ENCODE measurements around the gene LPAR2.
A peak's percentile ranks its signal among the peaks of the same experiment; 100 is the strongest.

The LPAR2 gene

DNA sequence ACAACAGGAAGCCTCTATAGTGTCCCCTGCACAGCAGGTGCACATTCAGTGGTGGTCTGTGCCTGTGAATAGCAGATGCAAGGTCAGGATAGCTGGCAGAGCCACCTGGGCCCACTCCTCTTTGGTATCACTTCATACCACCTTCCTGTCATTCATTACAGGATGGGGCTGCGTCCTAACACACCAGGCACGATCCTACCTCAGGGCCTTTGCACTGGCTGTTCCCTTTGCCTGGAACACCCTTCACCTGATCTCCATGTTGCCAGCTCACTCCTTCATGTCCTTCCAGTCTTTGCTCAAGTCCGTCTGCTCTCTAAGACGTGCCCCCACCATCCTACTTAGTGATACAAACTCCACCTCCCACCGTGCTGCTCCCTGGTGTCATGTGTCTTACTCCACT lies 4.6 kb upstream of the LPAR2 start:
- Histone ChIP-seq H3K4me1 (ENCODE audit: control insufficient read depth, insufficient read depth, low read length, poor library complexity, severe bottlenecking) (peaks cover 13% of the 10 kb centered on the region), H3K36me3 (ENCODE audit: control insufficient read depth, insufficient read depth, low read length) (peaks cover 54% of the 10 kb centered on the region), H3K4me3 (ENCODE audit: insufficient read depth, low read depth, low read length, poor library complexity, severe bottlenecking) (no peak overlapping the region), H3K27me3 (replicated peaks; ENCODE audit: control insufficient read depth, insufficient read depth, low read length, poor library complexity, severe bottlenecking) (no peaks in the 10 kb centered on the region), H3K27ac (ENCODE audit: insufficient read depth, low read length, poor library complexity, severe bottlenecking) (no peak overlapping the region), H3K9me3 (ENCODE audit: control insufficient read depth, low read length) (no peaks in the 10 kb centered on the region)
- no peak for DNase-seq

DNA sequence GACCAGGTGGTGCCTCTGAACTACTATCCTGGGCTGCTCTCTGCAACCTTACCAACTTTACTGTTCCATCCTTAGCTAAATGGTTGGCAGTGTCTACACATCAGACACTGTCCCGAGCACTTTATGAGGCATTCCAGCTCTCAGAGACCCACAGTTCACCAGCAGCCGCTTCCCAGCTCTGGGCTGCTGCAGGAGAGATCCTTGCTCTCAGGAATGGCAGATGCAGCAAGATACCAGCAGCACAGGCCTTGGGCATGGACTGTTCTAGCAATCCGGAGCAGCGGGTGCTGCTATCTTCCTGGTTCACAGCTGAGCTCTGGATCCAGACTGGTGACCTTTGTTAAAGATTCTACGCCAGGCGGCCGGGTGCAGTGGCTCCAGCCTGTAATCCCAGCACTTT lies 3.3 kb upstream of the LPAR2 start:
- Histone ChIP-seq H3K27ac (ENCODE audit: insufficient read depth, low read length, poor library complexity, severe bottlenecking) (no peak overlapping the region), H3K4me1 (ENCODE audit: control insufficient read depth, insufficient read depth, low read length, poor library complexity, severe bottlenecking) (peaks cover 26% of the 10 kb centered on the region), H3K9me3 (ENCODE audit: control insufficient read depth, low read length) (no peaks in the 10 kb centered on the region), H3K4me3 (ENCODE audit: insufficient read depth, low read depth, low read length, poor library complexity, severe bottlenecking) (no peak overlapping the region), H3K27me3 (replicated peaks; ENCODE audit: control insufficient read depth, insufficient read depth, low read length, poor library complexity, severe bottlenecking) (no peaks in the 10 kb centered on the region), H3K36me3 (ENCODE audit: control insufficient read depth, insufficient read depth, low read length) (peaks cover 42% of the 10 kb centered on the region)
- DNase-seq = no peak

DNA sequence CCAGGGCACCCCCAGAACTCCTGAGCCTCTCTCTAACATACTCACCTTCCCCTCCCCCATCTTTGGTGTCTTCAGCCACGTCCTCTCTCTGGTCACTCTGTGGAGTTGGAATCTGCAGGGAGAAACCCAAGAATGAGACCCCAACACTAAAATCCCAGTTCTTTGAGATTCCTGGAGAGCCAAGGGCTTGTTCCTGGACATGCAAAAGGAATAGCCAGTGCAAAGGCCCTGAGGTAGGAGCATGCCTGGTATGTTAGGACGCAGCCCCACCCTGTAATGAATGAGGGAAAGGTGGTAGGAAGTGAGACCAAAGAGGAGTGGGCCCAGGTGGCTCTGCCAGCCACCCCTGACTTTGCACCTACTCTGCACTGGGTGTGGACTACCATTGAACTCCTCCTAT lies 2.4 kb upstream of the LPAR2 start:
- DNase-seq = no peak
- Histone ChIP-seq H3K36me3 (ENCODE audit: control insufficient read depth, insufficient read depth, low read length) (peaks cover 38% of the 10 kb centered on the region), H3K4me1 (ENCODE audit: control insufficient read depth, insufficient read depth, low read length, poor library complexity, severe bottlenecking) (peaks cover 30% of the 10 kb centered on the region)

DNA sequence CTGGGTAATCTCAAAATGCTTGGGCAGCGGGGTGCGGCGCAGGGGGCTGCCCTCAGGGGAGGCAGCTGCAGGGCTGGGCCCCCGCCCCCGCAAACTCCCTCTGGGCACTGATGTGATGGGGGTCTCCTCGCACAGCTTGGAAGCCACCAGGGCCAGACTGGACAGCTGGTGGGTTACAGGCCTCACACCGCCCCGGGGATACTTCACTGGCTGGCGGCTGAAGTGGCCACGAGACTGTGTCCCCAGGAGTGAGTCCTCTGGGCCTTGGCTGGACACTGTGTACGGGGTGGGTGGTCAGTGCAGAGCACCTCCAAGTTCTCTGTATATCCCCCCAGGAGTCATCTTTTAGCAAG lies 2.0 kb upstream of the LPAR2 start:
- Histone ChIP-seq H3K9me3 (ENCODE audit: control insufficient read depth, low read length) (no peaks in the 10 kb centered on the region), H3K4me1 (ENCODE audit: control insufficient read depth, insufficient read depth, low read length, poor library complexity, severe bottlenecking) (peaks cover 26% of the 10 kb centered on the region), H3K4me3 (ENCODE audit: insufficient read depth, low read depth, low read length, poor library complexity, severe bottlenecking) (no peak overlapping the region), H3K27ac (ENCODE audit: insufficient read depth, low read length, poor library complexity, severe bottlenecking) (no peak overlapping the region), H3K36me3 (ENCODE audit: control insufficient read depth, insufficient read depth, low read length) (peaks cover 34% of the 10 kb centered on the region), H3K27me3 (replicated peaks; ENCODE audit: control insufficient read depth, insufficient read depth, low read length, poor library complexity, severe bottlenecking) (no peaks in the 10 kb centered on the region)
- no peak for DNase-seq

More for the DNA sequence above, 2.4 kb upstream of the LPAR2 start:
- Histone ChIP-seq H3K27me3 (replicated peaks; ENCODE audit: control insufficient read depth, insufficient read depth, low read length, poor library complexity, severe bottlenecking) (no peaks in the 10 kb centered on the region), H3K27ac (ENCODE audit: insufficient read depth, low read length, poor library complexity, severe bottlenecking) (no peak overlapping the region), H3K9me3 (ENCODE audit: control insufficient read depth, low read length) (no peaks in the 10 kb centered on the region), H3K4me3 (ENCODE audit: insufficient read depth, low read depth, low read length, poor library complexity, severe bottlenecking) (no peak overlapping the region)

DNA sequence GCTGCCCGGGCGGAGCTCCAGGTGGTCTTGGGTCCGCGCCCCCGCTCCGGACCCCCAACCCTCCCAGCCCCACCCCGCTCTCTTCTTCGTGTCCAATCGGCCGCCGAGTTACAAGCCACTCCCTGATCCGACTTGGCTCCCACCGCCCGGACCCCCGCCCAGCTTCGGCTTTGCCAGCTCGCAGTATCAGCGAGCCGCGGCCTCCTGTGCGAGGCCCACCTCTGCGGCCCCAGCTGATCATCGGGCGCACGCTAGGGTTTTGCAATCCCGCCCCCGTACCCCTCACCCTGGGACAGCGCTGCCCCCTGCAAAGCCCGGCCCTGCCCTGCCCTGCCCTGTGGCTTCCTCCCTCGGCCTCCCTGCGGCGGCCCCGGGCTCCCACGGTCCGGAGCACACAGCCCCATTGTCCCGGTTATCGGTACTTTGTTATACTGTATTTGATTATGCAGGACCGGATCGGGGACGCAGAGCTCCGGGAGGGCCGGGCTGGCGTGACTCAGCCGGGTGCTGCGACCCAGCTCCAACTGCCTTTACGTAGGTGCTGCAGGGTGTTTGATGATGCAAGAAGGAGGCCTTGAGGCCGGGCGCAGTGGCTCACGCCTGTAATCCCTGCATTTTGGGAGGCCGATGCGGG lies 598 bp upstream of the LPAR2 start:
- H3K27ac ChIP-seq (ENCODE audit: insufficient read depth, low read length, poor library complexity, severe bottlenecking) = peak overlapping the region; percentile 83
- peaks cover 22% of the 10 kb centered on the region for H3K4me1 ChIP-seq (ENCODE audit: control insufficient read depth, insufficient read depth, low read length, poor library complexity, severe bottlenecking)
- H3K27me3 ChIP-seq (replicated peaks; ENCODE audit: control insufficient read depth, insufficient read depth, low read length, poor library complexity, severe bottlenecking) = no peaks in the 10 kb centered on the region
- DNase-seq = peak; percentile 16 to 39 (median 29)
- H3K9me3 ChIP-seq (ENCODE audit: control insufficient read depth, low read length) = no peaks in the 10 kb centered on the region
- peak overlapping the region; percentile 39 for H3K4me3 ChIP-seq (ENCODE audit: insufficient read depth, low read depth, low read length, poor library complexity, severe bottlenecking)
- H3K36me3 ChIP-seq (ENCODE audit: control insufficient read depth, insufficient read depth, low read length) = peaks cover 26% of the 10 kb centered on the region

DNA sequence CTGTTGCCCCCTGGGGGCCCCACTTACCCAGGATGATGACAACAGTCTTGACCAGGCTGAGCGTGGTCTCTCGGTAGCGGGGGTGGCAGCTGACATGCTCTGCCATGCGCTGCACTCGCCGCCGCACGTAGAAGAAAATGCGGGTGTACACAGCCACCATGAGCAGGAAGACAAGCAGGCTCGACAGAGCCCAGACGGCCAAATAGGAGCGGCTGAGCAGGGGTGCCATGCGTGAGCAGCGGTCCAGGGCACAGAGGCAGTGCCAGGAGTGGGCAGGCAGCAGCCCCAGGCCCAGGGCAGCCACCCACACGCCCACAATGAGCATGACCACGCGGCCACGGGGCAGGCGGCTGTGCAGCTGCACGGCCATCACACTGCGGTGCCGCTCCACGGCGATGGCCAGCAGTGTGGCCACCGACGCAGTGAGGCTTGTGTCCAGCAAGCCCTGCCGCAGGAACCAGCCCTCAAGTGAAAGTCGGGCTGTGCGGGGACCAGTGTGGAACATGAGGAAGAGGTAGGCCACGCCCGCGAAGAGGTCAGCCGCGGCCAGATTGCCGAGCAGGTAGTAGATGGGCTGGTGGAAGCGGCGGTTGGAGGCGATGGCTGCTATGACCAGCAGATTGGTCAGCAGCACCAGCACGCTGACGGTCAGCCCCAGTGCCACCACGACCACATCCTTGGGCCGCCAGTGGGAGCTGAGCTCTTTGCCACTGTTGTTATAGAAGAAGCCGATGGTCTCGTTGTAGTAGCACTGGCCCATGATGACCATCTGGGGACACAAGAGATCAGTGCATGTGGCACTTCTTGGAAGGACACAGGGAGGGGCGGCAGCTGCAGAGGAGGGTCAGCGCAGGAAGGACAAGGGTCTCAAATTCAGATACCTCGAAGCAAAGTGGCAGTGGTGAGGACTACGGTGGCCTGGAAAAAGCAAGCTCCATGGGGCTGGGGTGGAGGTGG lies 1.2 kb downstream of the LPAR2 start:
- Histone ChIP-seq H3K4me1 (ENCODE audit: control insufficient read depth, insufficient read depth, low read length, poor library complexity, severe bottlenecking) (peaks cover 22% of the 10 kb centered on the region), H3K36me3 (ENCODE audit: control insufficient read depth, insufficient read depth, low read length) (peaks cover 16% of the 10 kb centered on the region), H3K9me3 (ENCODE audit: control insufficient read depth, low read length) (no peaks in the 10 kb centered on the region), H3K27ac (ENCODE audit: insufficient read depth, low read length, poor library complexity, severe bottlenecking) (peak overlapping the region; percentile 83), H3K27me3 (replicated peaks; ENCODE audit: control insufficient read depth, insufficient read depth, low read length, poor library complexity, severe bottlenecking) (no peaks in the 10 kb centered on the region), H3K4me3 (ENCODE audit: insufficient read depth, low read depth, low read length, poor library complexity, severe bottlenecking) (peak overlapping the region; percentile 68)
- DNase-seq = no peak

DNA sequence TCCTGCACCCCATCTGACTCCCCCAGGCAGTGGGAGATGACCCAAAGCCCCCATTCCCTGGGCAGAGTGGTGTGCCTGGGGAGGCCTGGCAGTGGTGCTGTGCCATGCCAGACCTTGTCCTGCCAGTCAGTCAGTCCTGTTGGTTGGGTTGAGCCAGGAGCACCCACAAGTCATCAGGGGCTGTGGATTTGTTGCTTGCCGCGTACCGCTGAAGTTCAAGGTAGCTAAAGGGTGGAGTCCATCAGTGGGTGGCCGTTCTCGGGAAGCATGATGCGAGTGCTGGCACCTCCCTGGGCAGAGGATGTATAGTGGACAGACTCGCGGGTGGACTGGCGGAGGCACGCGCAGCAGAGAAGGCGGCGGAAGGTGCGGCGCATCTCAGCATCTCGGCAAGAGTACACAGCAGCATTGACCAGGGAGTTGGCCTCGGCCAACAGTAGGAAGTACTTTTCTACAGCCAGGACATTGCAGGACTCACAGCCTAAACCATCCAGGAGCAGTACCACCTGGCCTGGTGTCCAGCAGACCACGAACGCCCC lies 3.9 kb downstream of the LPAR2 start:
- Histone ChIP-seq H3K4me3 (ENCODE audit: insufficient read depth, low read depth, low read length, poor library complexity, severe bottlenecking) (no peak overlapping the region), H3K27me3 (replicated peaks; ENCODE audit: control insufficient read depth, insufficient read depth, low read length, poor library complexity, severe bottlenecking) (no peaks in the 10 kb centered on the region), H3K9me3 (ENCODE audit: control insufficient read depth, low read length) (no peaks in the 10 kb centered on the region), H3K4me1 (ENCODE audit: control insufficient read depth, insufficient read depth, low read length, poor library complexity, severe bottlenecking) (peaks cover 25% of the 10 kb centered on the region), H3K36me3 (ENCODE audit: control insufficient read depth, insufficient read depth, low read length) (peaks cover 11% of the 10 kb centered on the region), H3K27ac (ENCODE audit: insufficient read depth, low read length, poor library complexity, severe bottlenecking) (no peak overlapping the region)
- DNase-seq = no peak

DNA sequence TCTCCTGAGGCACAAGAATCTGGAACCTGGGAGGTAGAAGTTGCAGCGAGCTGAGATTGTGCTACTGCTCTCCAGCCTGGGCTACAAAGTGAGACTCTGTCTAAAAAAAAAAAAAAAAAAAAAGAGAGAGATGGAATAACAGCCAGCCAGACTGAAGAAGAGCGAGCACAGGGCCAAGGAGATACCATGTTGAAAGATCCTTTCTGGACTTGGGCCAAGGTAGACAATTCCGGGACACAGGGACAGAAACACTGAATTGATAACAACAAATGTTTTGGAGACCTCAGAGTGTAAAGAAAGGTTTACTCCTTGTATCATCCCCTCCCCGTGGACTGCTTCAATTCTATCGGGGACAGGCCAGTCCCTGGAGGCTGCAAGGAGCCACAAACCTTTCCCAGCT lies 4.6 kb downstream of the LPAR2 start:
- H3K9me3 ChIP-seq (ENCODE audit: control insufficient read depth, low read length) = no peaks in the 10 kb centered on the region
- H3K4me3 ChIP-seq (ENCODE audit: insufficient read depth, low read depth, low read length, poor library complexity, severe bottlenecking) = no peak overlapping the region
- no peaks in the 10 kb centered on the region for H3K27me3 ChIP-seq (replicated peaks; ENCODE audit: control insufficient read depth, insufficient read depth, low read length, poor library complexity, severe bottlenecking)
- H3K27ac ChIP-seq (ENCODE audit: insufficient read depth, low read length, poor library complexity, severe bottlenecking) = no peak overlapping the region
- no peak for DNase-seq
- H3K36me3 ChIP-seq (ENCODE audit: control insufficient read depth, insufficient read depth, low read length) = peaks cover 11% of the 10 kb centered on the region
- peaks cover 27% of the 10 kb centered on the region for H3K4me1 ChIP-seq (ENCODE audit: control insufficient read depth, insufficient read depth, low read length, poor library complexity, severe bottlenecking)

DNA sequence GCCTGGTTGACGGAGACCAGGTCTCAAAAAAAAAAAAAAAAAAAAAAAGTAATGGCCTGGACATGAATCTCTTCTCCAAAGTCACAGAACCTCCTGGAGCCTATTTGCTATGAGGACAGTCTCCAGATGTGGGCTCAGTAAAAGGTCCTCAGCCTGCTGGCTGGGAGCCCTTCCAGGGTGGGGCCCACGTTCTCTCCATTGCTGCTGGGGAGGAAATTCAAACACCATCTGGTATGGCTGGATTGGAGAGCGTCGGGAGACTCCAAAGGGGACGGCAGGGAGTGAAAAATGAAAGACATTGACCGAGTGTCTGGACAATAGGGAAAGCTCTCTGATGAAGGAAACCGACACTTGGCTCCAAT lies 8.2 kb downstream of the LPAR2 start:
- H3K27me3 ChIP-seq (replicated peaks; ENCODE audit: control insufficient read depth, insufficient read depth, low read length, poor library complexity, severe bottlenecking) = no peaks in the 10 kb centered on the region
- H3K4me3 ChIP-seq (ENCODE audit: insufficient read depth, low read depth, low read length, poor library complexity, severe bottlenecking) = no peak overlapping the region
- DNase-seq = no peak
- H3K4me1 ChIP-seq (ENCODE audit: control insufficient read depth, insufficient read depth, low read length, poor library complexity, severe bottlenecking) = peaks cover 19% of the 10 kb centered on the region
- no peak overlapping the region for H3K27ac ChIP-seq (ENCODE audit: insufficient read depth, low read length, poor library complexity, severe bottlenecking)
- peaks cover 11% of the 10 kb centered on the region for H3K36me3 ChIP-seq (ENCODE audit: control insufficient read depth, insufficient read depth, low read length)
- H3K9me3 ChIP-seq (ENCODE audit: control insufficient read depth, low read length) = no peaks in the 10 kb centered on the region
